IPS DF 4.7 (cell line): ENCODE data around the gene ASPSCR1.

ENCODE experiments used
- DNase-seq: peaks from one replicate; pipeline ENCODE4 v3.0.0-alpha.2; 2013; ENCODE audit warnings: low spot score; ENCODE audit errors: extremely low read depth

ASPSCR1 gene

DNA sequence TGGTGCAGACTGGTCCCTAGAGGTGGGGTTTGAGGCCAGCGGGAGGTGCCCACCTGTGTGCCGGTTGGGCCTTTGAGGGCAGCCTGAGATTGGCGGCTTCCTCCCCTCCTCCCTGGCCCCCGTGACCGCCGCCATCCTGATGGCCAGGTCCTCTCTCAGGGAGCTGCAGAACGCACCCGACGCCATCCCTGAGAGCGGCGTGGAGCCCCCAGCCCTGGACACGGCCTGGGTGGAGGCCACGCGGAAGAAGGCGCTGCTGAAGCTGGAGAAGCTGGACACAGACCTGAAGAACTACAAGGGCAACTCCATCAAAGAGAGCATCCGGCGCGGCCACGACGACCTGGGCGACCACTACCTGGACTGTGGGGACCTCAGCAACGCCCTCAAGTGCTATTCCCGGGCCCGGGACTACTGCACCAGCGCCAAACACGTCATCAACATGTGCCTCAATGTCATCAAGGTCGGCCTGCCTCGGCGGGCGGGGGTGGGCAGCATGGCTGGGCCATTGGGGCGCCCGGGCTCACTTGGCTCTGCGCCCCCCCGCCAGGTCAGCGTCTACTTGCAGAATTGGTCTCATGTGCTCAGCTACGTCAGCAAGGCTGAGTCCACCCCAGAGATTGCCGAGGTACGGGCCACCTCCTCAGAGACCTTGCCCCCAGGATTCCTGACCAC lies 77.1 kb downstream of the ASPSCR1 start:
- no peak for DNase-seq

DNA sequence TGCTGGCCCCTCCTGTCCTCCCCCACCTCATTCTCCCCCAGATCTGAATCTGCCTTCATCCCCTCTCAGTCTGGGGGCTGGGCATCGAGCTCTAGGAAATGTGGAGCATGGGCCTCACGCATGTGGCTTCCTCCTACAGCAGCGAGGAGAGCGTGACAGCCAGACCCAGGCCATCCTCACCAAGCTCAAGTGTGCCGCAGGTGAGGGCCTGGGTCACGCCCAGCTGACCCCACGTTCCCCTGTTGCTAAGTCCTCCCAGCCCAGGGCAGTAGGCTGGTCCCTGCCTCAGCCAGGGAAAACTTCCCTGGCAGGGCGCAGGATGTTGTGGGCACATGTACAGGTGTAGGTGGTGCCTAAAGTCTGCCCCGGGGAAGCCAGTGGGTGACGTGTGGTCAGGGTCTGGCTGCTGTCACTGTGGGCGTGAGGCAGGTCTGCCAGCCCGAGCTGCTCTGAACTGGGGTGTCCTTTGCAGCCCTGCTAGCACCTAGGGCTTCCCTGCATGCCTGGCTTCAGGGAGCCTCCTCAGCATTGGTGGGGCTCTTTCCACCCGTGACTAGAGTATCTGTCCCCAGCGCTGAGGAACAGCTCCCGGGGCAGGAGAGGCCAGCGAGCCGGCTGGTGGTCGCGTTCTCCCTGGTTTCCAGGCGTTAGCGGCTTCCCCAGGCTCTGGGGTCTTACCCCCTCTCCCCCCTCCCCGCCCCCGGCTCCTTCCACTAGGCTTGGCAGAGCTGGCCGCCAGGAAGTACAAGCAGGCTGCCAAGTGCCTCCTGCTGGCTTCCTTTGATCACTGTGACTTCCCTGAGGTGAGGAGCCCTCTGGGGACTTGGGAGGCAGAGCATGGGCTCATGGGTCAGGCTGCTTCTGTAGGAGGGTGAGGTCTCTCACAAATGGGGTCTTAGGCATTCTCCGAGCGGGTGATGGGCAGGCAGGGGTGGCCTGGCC lies 77.9 kb downstream of the ASPSCR1 start:
- no peak for DNase-seq

DNA sequence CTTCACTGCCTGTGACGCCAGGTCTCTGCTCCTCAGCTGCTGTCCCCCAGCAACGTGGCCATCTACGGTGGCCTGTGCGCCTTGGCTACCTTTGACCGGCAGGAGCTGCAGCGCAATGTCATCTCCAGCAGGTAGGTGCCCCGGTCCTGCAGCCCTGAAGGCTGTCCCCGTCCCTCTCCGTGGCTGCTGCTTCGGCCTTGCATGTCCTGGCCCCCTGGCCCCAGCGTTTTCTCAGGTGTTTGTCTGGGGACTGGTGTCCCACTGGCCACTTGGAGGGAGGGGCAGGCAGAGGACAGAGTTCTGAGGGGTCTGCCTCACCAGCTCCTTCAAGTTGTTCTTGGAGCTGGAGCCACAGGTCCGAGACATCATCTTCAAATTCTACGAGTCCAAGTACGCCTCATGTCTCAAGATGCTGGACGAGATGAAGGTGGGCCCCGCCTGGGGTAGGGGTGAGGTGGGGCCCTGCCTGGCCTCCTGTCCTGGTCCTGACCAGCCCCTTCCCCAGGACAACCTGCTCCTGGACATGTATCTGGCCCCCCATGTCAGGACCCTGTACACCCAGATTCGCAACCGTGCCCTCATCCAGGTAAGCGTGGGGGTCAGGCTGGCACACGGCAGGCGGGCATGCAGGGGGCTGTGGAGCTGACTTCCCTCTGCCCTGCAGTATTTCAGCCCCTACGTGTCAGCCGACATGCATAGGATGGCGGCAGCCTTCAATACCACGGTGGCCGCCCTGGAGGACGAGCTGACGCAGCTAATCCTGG lies 78.7 kb downstream of the ASPSCR1 start:
- no peak for DNase-seq

GRCh38 chr17:82056729-82057621 lies 79.5 kb downstream of the ASPSCR1 start:
- DNase-seq, result no peak

GRCh38 chr17:82058230-82058854 lies 80.9 kb downstream of the ASPSCR1 start:
- DNase-seq, result no peak

DNA sequence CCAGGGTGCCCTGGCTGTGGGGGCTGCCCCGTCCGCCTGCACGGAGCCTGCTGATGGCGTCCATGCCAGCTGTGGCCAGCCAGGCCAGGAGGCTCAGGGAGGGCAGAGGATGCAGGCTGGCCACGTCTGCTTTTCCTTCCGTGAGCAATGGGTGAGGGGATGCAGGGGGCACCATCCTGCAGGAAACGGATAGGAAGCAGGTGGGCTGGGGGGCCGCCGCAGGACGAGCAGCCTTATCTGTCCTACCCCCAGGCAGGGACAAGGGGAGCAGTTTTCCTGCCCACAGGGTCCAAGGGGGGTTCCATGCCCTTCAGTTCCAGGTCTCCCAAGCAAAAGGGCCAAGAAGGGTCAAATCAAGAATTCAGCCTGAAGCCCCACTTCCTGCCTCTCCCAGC lies 81.4 kb downstream of the ASPSCR1 start:
- DNase-seq, result no peak

GRCh38 chr17:82059272-82060000 lies 82.0 kb downstream of the ASPSCR1 start:
- no peak for DNase-seq

DNA sequence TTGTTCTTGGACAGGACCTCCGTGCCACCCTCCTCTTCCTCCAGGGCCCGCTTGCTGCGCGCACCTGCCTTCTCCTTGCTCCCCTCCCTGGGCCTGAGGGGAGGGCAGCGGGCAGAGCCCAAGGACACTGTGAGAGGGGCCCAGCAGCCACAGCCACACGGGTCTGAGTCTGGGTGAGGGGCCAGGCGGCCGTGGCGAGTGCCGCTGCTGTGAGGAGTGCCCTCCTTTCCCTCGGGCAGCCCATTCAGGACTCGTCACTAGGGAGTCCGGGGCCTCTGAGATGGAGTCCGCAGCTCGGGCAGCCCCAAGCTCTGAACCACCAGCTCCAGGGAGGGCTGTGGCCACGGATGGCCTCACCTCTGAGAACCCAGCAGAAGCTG lies 82.6 kb downstream of the ASPSCR1 start:
- no peak for DNase-seq

DNA sequence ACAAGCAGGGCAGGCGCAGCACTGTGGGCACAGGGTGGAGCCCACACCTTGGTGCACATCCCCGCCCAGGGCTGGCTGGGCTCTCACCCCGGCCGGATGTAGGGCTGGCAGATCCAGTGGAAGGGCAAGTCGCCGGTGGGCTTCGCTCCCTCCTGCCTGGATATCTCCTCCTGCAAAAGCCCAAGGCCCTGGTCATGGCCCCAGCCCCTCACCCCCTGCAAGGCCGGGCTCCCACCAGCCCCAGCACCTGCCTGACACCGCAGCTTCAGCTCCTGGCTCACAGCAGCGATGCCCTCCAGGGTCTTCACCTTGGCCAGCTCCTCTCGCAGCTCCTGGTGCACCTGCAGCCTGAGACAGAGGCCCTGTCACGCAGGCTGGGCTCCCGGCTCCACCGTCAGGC lies 83.2 kb downstream of the ASPSCR1 start:
- DNase-seq, result no peak

DNA sequence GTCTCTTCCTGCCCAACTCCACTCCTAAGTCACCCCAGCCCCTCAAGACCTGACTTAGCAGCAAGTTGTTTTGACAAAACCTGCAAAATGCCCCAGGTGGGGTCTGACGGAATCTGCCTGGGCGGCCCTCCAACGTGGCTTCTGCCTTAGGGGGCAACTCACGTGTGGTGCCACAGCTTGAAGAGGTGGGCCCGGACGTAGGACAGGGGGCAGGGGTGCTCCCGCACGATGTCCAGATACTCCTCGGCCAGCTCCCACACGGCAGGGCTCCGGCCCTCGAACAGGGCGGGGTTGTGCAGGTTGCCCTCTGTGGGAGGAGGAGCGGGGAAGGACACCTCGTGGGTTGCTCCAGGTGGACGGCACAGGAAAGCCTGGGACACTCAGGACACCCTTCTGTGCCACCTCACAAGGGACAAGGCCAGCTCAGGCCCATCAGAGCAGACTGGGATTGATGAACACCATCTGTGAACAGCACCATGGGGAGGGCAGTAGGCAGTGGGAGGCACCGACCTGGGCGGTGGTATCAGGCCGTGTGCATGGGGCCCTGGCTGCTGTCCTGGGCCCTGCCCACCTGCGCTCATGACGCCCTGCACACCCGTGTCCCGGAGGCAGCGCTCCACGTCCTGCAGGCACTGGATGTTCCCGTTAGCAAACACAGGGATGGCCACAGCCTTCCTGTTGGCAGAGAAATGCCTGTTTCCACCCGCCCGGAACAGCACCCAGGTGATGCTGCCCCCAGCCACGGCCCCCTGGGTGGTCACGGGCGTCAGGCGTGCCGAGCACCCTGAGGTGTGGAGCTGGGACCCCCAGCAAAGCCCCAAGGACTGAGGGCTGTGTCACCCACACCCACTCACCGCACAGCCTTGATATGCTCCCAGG lies 83.9 kb downstream of the ASPSCR1 start:
- DNase-seq, result no peak

GRCh38 chr17:82062076-82062983 lies 84.9 kb downstream of the ASPSCR1 start:
- no peak for DNase-seq

DNA sequence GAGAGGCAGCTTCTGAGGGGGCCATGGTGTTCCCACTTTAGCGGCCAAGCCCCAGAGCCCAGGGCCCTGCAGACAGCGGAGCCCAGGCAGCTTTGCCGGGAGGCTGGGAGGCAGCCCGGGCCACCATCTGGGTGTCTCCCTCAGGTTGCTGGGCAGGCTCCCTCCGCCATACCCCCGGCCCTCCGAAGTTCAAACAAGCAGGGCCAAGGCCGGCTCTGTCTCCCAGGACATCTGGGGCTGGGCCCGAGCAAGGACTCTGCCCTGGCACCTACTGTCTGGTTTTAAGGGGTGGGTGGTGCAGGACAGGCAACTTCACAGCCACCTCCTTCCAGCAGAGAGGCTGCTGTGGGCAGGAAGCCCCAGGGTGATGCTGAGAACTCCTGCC lies 85.5 kb downstream of the ASPSCR1 start:
- no peak for DNase-seq

DNA sequence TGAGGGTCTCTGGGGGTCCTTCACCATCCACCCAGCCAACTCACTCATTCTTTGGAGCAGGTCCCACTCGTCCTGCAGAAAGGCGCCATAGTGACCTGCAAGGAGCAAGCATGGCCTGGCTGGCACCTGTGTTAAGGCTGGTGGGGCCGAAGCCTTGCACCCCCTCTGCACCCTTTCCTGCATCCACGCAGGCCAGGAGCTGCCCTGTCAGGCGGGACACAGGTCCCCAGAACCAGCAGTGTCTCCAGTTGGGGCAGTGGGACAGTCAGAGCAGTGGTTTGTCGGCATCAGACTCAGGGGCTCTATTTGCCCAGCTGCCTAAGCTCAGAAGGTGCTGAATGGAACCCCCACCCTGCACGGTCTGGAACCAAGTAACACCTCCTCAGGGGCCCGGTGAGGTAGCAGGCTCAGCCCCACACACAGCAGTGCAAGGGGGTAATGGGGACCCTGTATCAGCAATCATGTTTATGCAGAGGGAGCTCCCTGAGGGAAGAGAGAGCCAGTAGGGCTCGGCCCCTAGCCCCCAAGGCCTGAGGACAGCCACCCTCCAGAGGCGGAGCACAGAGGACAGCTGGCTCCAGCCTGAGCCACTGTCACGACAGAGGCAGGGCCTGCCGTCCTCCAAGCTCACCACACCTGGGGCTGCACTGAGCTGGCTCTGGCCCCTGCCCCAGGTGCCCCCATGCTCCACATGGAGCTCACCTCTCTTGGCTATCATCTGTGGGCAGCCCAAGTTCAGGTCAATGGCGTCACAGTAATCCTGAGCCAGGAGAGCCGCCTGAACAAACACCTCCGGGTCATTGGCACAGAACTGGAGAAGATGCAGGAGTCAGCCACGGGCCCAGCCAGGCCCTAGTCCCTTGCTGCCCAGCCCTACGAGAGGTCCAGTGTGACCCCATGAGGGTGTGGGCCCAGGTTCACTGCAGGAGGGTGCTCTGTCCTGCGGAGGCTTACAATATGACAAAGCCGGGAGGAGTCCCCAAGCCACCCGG lies 86.3 kb downstream of the ASPSCR1 start:
- no peak for DNase-seq

DNA sequence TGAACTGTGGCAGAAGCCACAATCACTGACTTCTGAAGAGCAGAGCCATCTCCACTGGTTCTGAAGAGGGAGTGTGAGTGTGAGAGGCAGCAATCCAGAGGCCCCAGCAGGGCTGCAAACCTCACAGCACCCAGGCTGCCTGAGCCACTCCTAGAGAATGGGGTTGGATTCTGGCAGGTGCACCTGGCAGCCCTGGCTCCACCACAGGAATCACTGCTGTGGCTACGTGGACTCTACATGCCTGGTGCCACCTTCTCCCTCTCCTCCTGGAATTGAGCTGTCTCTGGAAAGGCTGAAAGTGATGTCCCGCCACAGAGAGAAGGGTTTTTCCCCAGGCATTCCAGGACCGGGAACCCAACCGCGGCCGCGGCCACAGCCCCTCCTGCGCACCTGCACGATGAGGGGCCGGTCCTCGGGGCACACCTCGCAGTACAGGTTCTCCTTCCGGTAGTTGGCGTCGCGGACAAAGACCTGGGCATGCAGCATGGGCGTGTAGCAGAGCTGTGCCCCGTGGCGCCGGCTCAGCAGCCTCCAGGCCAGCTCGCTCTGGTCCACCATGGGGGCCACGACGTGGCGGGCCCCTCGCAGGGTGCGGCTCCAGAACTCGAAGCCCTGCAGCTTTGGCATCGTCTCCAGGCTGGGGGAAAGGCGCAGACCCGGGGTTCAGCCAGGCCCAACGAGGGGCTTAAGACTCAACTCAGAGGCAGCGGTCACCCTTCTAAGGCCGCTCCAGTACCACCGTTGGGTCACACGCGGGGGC lies 87.2 kb downstream of the ASPSCR1 start:
- DNase-seq, result no peak

DNA sequence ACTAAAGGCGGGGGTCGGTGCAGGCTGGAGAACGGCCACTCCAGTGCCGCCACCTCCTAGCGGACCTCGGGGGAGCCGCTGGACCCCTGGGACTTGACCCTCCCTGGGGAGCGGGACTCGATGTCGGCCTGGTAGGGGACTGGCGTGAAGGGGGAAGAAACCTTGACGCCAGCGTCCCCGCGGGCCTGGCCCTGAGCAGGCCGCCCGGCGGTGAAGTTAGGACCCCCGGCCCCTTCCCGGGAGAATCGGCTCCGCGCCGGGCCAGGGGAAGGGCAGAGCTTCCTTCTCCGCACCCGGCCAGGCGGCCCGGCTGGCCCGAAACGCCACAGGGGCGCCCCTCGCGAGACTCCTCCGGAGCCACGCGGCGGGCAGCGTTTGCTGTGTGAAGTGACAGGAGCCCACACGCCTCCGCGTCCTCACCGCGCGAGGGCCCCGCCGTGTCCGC lies 87.8 kb downstream of the ASPSCR1 start:
- DNase-seq, result no peak
